CD14-positive monocyte (primary cell): Measurements from ENCODE around the gene STPG3. TPM values are rescaled to one million over a fixed set of nuclear protein-coding genes. Genes with fewer than 3 reads are reported as not detected.

Source experiments
- DNase-seq, 3 donors: peaks; one replicate each; pipeline ENCODE4 v3.0.0-alpha.2; 2011 to 2022
- H2AFZ ChIP-seq: 2 replicates; pipeline ENCODE4 v1.6.0; 2012; ENCODE audit warnings: mild to moderate bottlenecking, low read depth, low read length, inconsistent platforms; ENCODE audit not compliant: insufficient read depth, poor library complexity, severe bottlenecking
- H3K27ac ChIP-seq, 2 donors: 1 replicate in 1 of 2; 2 replicates in 1 of 2; pipeline ENCODE4 v1.5.1; 2012 to 2013; ENCODE audit warnings: low read length in 2 of 2, control low read depth in 1 of 2, inconsistent platforms in 1 of 2, low read depth in 1 of 2, mild to moderate bottlenecking in 1 of 2
- H3K27me3 ChIP-seq, 2 donors: one replicate each; pipeline versions ENCODE4 v1.6.0 to v1.6.1; 2011 to 2013; ENCODE audit warnings: low read length in 2 of 2; ENCODE audit not compliant: control insufficient read depth in 2 of 2, insufficient read depth in 2 of 2
- H3K36me3 ChIP-seq, 2 donors: replicated peaks in 1 of 2; 1 replicate in 1 of 2; 2 replicates in 1 of 2; pipeline versions ENCODE4 v1.5.1 to v1.6.1; 2012 to 2013; ENCODE audit warnings: low read length in 2 of 2, control low read depth in 1 of 2, inconsistent platforms in 1 of 2, mild to moderate bottlenecking in 1 of 2; ENCODE audit not compliant: insufficient read depth in 2 of 2, control insufficient read depth in 1 of 2
- H3K4me1 ChIP-seq, 2 donors: 1 replicate in 1 of 2; 2 replicates in 1 of 2; pipeline versions ENCODE4 v1.5.1 to v1.6.1; 2012 to 2013; ENCODE audit warnings: low read length in 2 of 2, control low read depth in 1 of 2, inconsistent platforms in 1 of 2, mild to moderate bottlenecking in 1 of 2, moderate library complexity in 1 of 2; ENCODE audit not compliant: insufficient read depth in 2 of 2, control insufficient read depth in 1 of 2
- H3K4me2 ChIP-seq: replicated peaks from 2 replicates; pipeline ENCODE3; 2012; ENCODE audit warnings: low read length, moderate library complexity, mild to moderate bottlenecking; ENCODE audit not compliant: poor library complexity, severe bottlenecking; ENCODE audit errors: extremely low read depth
- H3K4me3 ChIP-seq, 3 experiments: fragments of 200-600 bp in 1 of 3; sonication (generic) in 1 of 3; replicated peaks in 1 of 3; 1 replicate in 2 of 3; 2 replicates in 1 of 3; pipeline ENCODE4 v1.5.1; 2011 to 2013; ENCODE audit warnings: low read length in 3 of 3, mild to moderate bottlenecking in 3 of 3, control low read depth in 2 of 3, low read depth in 2 of 3, inconsistent platforms in 1 of 3, moderate library complexity in 1 of 3
- H3K79me2 ChIP-seq: 2 replicates; pipeline ENCODE4 v1.6.0; 2012; ENCODE audit warnings: mild to moderate bottlenecking, control low read depth, inconsistent platforms, low read length, moderate library complexity; ENCODE audit not compliant: insufficient read depth
- H3K9ac ChIP-seq: 2 replicates; pipeline ENCODE4 v1.6.0; 2017; ENCODE audit warnings: low read length, mild to moderate bottlenecking; ENCODE audit not compliant: insufficient read depth, poor library complexity, severe bottlenecking
- H3K9me3 ChIP-seq, 2 donors: replicated peaks in 1 of 2; 1 replicate in 1 of 2; 2 replicates in 1 of 2; pipeline versions ENCODE4 v1.5.1 to v1.6.1; 2012 to 2013; ENCODE audit warnings: low read length in 2 of 2, control low read depth in 1 of 2; ENCODE audit not compliant: control insufficient read depth in 1 of 2, insufficient read depth in 1 of 2
- H4K20me1 ChIP-seq: 2 replicates; pipeline ENCODE4 v1.6.0; 2012; ENCODE audit warnings: mild to moderate bottlenecking, low read length, control low read depth, moderate library complexity; ENCODE audit not compliant: insufficient read depth
- H3K27ac Mint-ChIP-seq, 7 donors: one replicate each; pipeline ENCODE4 v1.8.0; 2020; ENCODE audit warnings: mild to moderate bottlenecking in 7 of 7, mixed read lengths in 7 of 7, moderate library complexity in 6 of 7, inconsistent platforms in 2 of 7
- H3K27me3 Mint-ChIP-seq, 3 donors: one replicate each; pipeline ENCODE4 v1.8.0; 2021 to 2022; ENCODE audit warnings: low read depth in 3 of 3, mild to moderate bottlenecking in 3 of 3, mixed read lengths in 3 of 3, moderate library complexity in 3 of 3, inconsistent platforms in 1 of 3
- H3K36me3 Mint-ChIP-seq, 2 donors: one replicate each; pipeline ENCODE4 v1.8.0; 2020; ENCODE audit warnings: mixed read lengths in 2 of 2, inconsistent platforms in 1 of 2, mild to moderate bottlenecking in 1 of 2
- H3K4me1 Mint-ChIP-seq: one replicate; pipeline ENCODE4 v1.8.0; 2020; ENCODE audit warnings: mild to moderate bottlenecking, mixed read lengths
- H3K4me3 Mint-ChIP-seq, 2 donors: one replicate each; pipeline ENCODE4 v1.8.0; 2020; ENCODE audit warnings: mild to moderate bottlenecking in 2 of 2, mixed read lengths in 2 of 2, moderate library complexity in 1 of 2
- H3K9me3 Mint-ChIP-seq, 7 donors: one replicate each; pipeline ENCODE4 v1.8.0; 2020 to 2022; ENCODE audit warnings: mixed read lengths in 7 of 7, mild to moderate bottlenecking in 6 of 7, moderate library complexity in 6 of 7, inconsistent platforms in 2 of 7
- WGBS: methylation state at CpG from one replicate; pipeline ENCODE4 v1.1.5; 2013; ENCODE audit warnings: missing lambda C conversion rate; ENCODE audit not compliant: insufficient coverage; 5-methylcytosine and 5-hydroxymethylcytosine counted together
- intact Hi-C, 2 donors: fragments of 100-400 bp; cut with micrococcal nuclease; formaldehyde crosslinking; loops; one replicate each; pipeline versions ENCODE4 v1.15.0 to v1.15.1; 2023
- polyA plus RNA-seq, 3 donors: library from polyadenylated mRNA; depleted of rRNA in 1 of 3; unstranded in 2 of 3; stranded (reverse) in 1 of 3; fragments of 300-500 nt in 2 of 3; fragments of >200 nt in 1 of 3; fragmentation: Illumina TruSeq in 2 of 3; gene quantifications; 1 replicate in 2 of 3; 2 replicates in 1 of 3; pipeline ENCODE4 v1.2.3, GENCODE V29; 2012 to 2021
- TF ChIP-seq, protein P1 (sequence below): fragments of 200-600 bp; IDR thresholded peaks from one replicate; pipeline ENCODE4 v1.8.0; 2022; ENCODE audit warnings: antibody characterized with exemption, mild to moderate bottlenecking

STPG3 gene
- polyA plus RNA-seq, 3 donors, result not detected

DNA sequence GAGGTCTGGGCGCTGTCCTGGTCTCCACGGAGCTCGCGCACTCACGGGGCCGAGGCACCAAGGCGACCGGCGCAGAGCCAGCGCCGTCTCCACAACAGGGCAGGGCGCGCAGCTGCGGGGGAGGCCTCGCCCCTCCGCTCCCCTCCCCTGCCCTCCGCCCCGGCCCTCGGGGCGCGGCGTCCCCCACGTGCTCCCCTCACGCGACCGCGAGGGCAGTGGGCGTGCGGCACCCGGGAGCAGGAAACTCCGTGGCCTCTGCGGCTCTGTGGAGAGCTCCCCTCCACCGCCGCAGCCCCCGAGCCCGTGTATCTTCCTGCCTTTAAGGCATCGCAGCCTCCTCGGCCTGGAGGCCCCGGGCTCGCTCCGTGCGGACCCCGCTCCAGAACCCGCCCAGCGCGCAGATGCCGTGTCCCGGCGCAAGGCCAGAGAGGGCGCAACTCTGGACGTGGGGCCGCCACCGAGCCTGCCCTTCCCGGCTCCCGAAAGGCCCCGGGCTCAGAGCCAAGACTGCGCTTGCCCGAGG is 10.7 kb upstream of the STPG3 start:
- Histone ChIP-seq H4K20me1 (peaks cover 33% of the 10 kb centered on the region), H3K27ac (peak overlapping the region; percentile 68 to 82), H3K9ac (peak overlapping the region; percentile 74), H3K36me3 (peaks cover 18 to 19% of the 10 kb centered on the region in 2 donors), H3K4me3 (peak overlapping the region; percentile 52 to 80 (median 59)), H3K4me2 (peak overlapping the region; percentile 96), H3K79me2 (peaks cover 34% of the 10 kb centered on the region), H2AFZ (peak overlapping the region; percentile 88), H3K27me3 (no peaks in the 10 kb centered on the region), H3K4me1 (peaks cover 49 to 63% of the 10 kb centered on the region in 2 donors), H3K9me3 (no peaks in the 10 kb centered on the region)
- intact Hi-C loops, result loop anchor here (2.0 to 5.0 kb wide), 2 partner anchors 14 to 38 kb away; partner anchors contain the start of genes NELFB (in 1 of the 2) and TPRN (in 1 of the 2)
- DNase-seq, result peak; percentile 42 to 65 (median 53)
- H3K27ac Mint-ChIP-seq, result peak overlapping the region; percentile 6 to 84 (median 45)
- WGBS, result under 1% methylated on average over 58 of the region's 58 CpGs
- TF ChIP-seq, protein P1, sequence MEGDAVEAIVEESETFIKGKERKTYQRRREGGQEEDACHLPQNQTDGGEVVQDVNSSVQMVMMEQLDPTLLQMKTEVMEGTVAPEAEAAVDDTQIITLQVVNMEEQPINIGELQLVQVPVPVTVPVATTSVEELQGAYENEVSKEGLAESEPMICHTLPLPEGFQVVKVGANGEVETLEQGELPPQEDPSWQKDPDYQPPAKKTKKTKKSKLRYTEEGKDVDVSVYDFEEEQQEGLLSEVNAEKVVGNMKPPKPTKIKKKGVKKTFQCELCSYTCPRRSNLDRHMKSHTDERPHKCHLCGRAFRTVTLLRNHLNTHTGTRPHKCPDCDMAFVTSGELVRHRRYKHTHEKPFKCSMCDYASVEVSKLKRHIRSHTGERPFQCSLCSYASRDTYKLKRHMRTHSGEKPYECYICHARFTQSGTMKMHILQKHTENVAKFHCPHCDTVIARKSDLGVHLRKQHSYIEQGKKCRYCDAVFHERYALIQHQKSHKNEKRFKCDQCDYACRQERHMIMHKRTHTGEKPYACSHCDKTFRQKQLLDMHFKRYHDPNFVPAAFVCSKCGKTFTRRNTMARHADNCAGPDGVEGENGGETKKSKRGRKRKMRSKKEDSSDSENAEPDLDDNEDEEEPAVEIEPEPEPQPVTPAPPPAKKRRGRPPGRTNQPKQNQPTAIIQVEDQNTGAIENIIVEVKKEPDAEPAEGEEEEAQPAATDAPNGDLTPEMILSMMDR, result peak; percentile 20
- peaks cover 0 to 3% (median 0%) of the 10 kb centered on the region in 7 donors for H3K9me3 Mint-ChIP-seq
- peaks cover 47% of the 10 kb centered on the region for H3K4me1 Mint-ChIP-seq
- peaks cover 2 to 3% (median 2%) of the 10 kb centered on the region in 3 donors for H3K27me3 Mint-ChIP-seq
- peaks cover 15 to 18% of the 10 kb centered on the region in 2 donors for H3K36me3 Mint-ChIP-seq
- H3K4me3 Mint-ChIP-seq, result peak overlapping the region; percentile 67 to 76

DNA sequence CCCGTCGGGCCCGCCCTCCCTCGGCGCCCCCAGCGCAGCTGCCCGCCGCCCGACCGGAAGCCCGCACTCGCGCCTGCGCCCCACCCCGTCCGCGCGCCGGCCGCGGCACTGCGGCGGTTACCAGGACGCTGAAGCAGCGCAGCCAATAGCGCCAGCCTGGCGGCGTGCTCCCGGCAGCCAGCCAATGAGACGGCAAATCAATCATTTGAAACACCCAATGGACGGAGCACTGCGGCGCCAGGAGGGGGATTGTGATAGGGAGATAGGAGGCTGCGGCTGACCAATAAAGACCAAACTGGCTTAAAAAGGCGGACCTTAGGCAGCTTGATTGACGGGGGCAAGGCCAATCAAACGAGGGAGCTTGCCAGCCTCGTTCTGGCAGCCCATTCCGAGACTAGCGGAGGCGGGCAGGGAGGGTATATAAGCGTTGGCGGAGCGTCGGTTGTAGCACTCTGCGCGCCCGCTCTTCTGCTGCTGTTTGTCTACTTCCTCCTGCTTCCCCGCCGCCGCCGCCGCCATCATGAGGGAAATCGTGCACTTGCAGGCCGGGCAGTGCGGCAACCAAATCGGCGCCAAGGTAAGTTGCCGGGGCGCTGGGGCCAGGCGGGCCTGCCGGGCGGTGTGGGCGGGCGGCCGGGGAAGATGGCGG is 10.1 kb upstream of the STPG3 start, which contains the start of gene TUBB4B:
Gene TUBB4B (plus strand): TSS at position 447 of the 649 bp plus-strand sequence. CDS start 74 bp downstream, at position 521.
- Mint-ChIP-seq H3K27ac (peak within 1 kb of the TSS; percentile 77 to 93 (median 90)), H3K4me3 (peak within 1 kb of the TSS; percentile 84 to 85), H3K27me3 (peaks cover 1 to 3% (median 2%) of the 10 kb centered on the region in 3 donors), H3K4me1 (peaks cover 47% of the 10 kb centered on the region), H3K9me3 (peaks cover 0 to 3% (median 0%) of the 10 kb centered on the region in 7 donors), H3K36me3 (peaks cover 15 to 18% of the 10 kb centered on the region in 2 donors)
- Histone ChIP-seq H3K4me1 (peaks cover 49 to 63% of the 10 kb centered on the region in 2 donors), H3K27ac (peak within 1 kb of the TSS; percentile 68 to 94), H3K4me3 (peak within 1 kb of the TSS; percentile 82 to 94 (median 90)), H3K9ac (peak within 1 kb of the TSS; percentile 91), H4K20me1 (peaks cover 33% of the 10 kb centered on the region), H3K9me3 (no peaks in the 10 kb centered on the region), H2AFZ (peak within 1 kb of the TSS; percentile 88), H3K79me2 (peaks cover 34% of the 10 kb centered on the region), H3K4me2 (peak within 1 kb of the TSS; percentile 97), H3K36me3 (peaks cover 18 to 19% of the 10 kb centered on the region in 2 donors), H3K27me3 (no peaks in the 10 kb centered on the region)
- under 1% methylated on average over 67 of the region's 67 CpGs for WGBS
- intact Hi-C loops, result loop anchor here (1.0 to 5.0 kb wide), 4 partner anchors 14 to 39 kb away; partner anchors contain the start of genes NELFB (in 2 of the 2) and TPRN (in 1 of the 2)
- TF ChIP-seq, protein P1, result no peak
- peak; percentile 100 for DNase-seq
